ENCODE results near the gene SRP54.

SRP54 gene

DNA sequence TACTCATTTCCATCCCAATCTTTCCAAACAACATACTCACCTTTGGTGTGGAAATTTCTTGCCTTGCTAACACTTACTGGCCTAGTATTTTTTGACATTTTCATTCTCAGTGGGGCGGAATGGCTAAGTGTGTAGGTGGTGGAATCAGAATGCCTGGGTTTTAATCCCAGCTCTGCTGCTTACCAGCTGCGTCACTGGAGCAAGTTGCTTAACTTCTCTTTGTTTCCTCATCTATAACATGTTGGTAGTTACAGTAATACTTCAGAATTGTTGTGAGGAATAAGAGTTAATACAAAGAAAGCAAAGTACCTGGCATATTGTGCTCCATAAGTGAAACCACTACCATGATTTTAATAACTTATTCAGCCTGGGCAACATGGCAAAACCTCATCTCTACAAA, 60.3 kb downstream of the SRP54 start:
- Histone ChIP-seq H3K9ac (ENCODE audit: low read length) (no peak overlapping the region), H2AFZ (ENCODE audit: insufficient read depth, low read length, poor library complexity) (no peak overlapping the region), H3K9me3 (ENCODE audit: insufficient read depth, low read depth, low read length) (no peaks in the 10 kb centered on the region), H2BK120ac (ENCODE audit: insufficient read depth, low read length, poor library complexity) (no peak overlapping the region), H4K12ac (ENCODE audit: low read depth, low read length) (no peak overlapping the region), H2BK12ac (ENCODE audit: low read length) (no peak overlapping the region), H3K27ac (ENCODE audit: low read depth, low read length) (no peak overlapping the region), H3K79me2 (ENCODE audit: control insufficient read depth, insufficient read depth, low read length, poor library complexity) (peaks cover 7% of the 10 kb centered on the region), H2BK5ac (ENCODE audit: low read depth, low read length, poor library complexity) (no peak overlapping the region), H3K4ac (ENCODE audit: low read depth, low read length) (no peak overlapping the region), H3K79me1 (ENCODE audit: low read length) (peaks cover 10% of the 10 kb centered on the region), H3K4me1 (ENCODE audit: control insufficient read depth in 1 of 2, insufficient read depth in 2 of 2, low read length in 2 of 2) (peaks cover 0 to 1% of the 10 kb centered on the region in 2 experiments), H3K27me3 (ENCODE audit: insufficient read depth, low read length) (no peaks in the 10 kb centered on the region), H3K4me3 (ENCODE audit: low read depth, low read length) (no peak overlapping the region), H3K36me3 (ENCODE audit: control insufficient read depth in 1 of 2, insufficient read depth in 2 of 2, low read length in 2 of 2) (no peaks in the 10 kb centered on the region), H3K14ac (ENCODE audit: low read length) (no peak overlapping the region), H3K4me2 (ENCODE audit: low read length) (no peak overlapping the region), H4K91ac (ENCODE audit: low read depth, low read length) (no peak overlapping the region), H3K18ac (ENCODE audit: low read length) (no peak overlapping the region), H3K23ac (ENCODE audit: low read length) (no peak overlapping the region), H2AK5ac (ENCODE audit: low read length) (no peak overlapping the region), H4K8ac (ENCODE audit: low read depth, low read length) (no peak overlapping the region)
- WGBS (ENCODE audit: extremely low coverage, insufficient coverage, insufficient read length): no CpG with 5 or more reads among the region's 2 CpGs
- peak in 1 of 2 donors; percentile 22 for DNase-seq

DNA sequence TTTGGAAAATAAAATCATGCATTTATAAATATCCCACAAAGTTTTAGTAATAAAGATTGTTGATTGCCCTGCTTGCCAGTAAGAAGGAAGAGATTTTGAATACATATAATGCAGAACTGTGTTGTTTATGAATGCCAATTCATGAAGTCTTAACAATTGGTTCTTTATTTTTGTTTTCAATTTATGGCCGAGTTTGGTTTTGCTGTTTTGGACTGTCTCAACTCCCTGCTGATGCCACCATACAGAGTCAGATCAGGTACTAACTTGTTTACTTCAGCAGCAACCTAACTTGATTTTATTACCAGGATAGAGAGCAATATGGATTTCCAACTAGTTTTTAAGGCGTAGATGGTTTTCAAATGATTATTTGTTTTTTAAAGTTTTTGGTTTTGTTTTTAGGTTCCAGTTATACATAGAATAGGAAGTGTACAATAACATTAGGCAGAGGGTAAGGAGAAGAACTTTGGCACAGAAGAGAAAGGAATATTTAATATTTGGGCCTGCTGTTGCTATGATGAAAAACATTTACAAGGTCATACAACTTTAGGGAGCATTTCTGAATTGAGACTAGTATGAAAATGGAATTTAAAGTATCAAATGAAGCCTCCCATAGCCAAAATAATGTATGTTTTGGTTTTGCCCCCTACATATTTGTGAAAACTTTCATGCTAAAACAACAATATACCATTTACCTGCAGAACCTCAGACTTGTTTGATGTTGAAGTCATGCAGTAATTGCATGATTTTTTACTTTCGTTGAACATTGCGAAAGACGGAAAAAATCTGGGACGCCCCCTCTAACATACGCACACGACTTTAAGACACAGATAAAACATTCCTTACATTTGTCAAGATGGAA, 62.4 kb downstream of the SRP54 start:
- Histone ChIP-seq H2AFZ (ENCODE audit: insufficient read depth, low read length, poor library complexity) (peak overlapping the region; percentile 73), H2BK120ac (ENCODE audit: insufficient read depth, low read length, poor library complexity) (no peak overlapping the region), H3K18ac (ENCODE audit: low read length) (no peak overlapping the region), H2BK5ac (ENCODE audit: low read depth, low read length, poor library complexity) (no peak overlapping the region), H2AK5ac (ENCODE audit: low read length) (no peak overlapping the region), H3K4me2 (ENCODE audit: low read length) (peak overlapping the region; percentile 90), H3K79me1 (ENCODE audit: low read length) (peaks cover 10% of the 10 kb centered on the region), H3K27ac (ENCODE audit: low read depth, low read length) (peak overlapping the region; percentile 60), H3K14ac (ENCODE audit: low read length) (no peak overlapping the region), H3K23ac (ENCODE audit: low read length) (no peak overlapping the region), H4K12ac (ENCODE audit: low read depth, low read length) (no peak overlapping the region), H3K27me3 (ENCODE audit: insufficient read depth, low read length) (no peaks in the 10 kb centered on the region), H2BK12ac (ENCODE audit: low read length) (no peak overlapping the region), H4K8ac (ENCODE audit: low read depth, low read length) (peak overlapping the region; percentile 33), H3K9ac (ENCODE audit: low read length) (no peak overlapping the region), H4K91ac (ENCODE audit: low read depth, low read length) (no peak overlapping the region), H3K79me2 (ENCODE audit: control insufficient read depth, insufficient read depth, low read length, poor library complexity) (peaks cover 7% of the 10 kb centered on the region), H3K36me3 (ENCODE audit: control insufficient read depth in 1 of 2, insufficient read depth in 2 of 2, low read length in 2 of 2) (peaks cover 3 to 5% of the 10 kb centered on the region in 2 experiments), H3K4me3 (ENCODE audit: low read depth, low read length) (no peak overlapping the region), H3K4ac (ENCODE audit: low read depth, low read length) (no peak overlapping the region), H3K4me1 (ENCODE audit: control insufficient read depth in 1 of 2, insufficient read depth in 2 of 2, low read length in 2 of 2) (peaks cover 0 to 1% of the 10 kb centered on the region in 2 experiments), H3K9me3 (ENCODE audit: insufficient read depth, low read depth, low read length) (no peaks in the 10 kb centered on the region)
- WGBS (ENCODE audit: extremely low coverage, insufficient coverage, insufficient read length): 100% methylated on average over 1 of the region's 8 CpGs
- peak; percentile 68 to 90 for DNase-seq

DNA sequence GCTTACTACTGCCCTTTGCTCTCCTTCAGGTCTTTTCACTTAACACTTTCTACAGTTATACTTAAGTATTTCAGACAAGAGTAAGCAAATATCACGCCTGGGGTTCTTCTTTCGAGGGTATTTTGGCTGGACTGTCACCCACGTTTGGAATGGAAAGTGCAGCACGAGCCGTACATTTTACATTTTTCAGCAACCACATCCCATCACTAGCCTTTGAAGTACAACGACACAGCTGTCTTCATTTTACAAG, 62.9 kb downstream of the SRP54 start:
- no peak overlapping the region for H3K23ac ChIP-seq (ENCODE audit: low read length)
- H3K9ac ChIP-seq (ENCODE audit: low read length): peak overlapping the region; percentile 65
- peaks cover 0 to 1% of the 10 kb centered on the region in 2 experiments for H3K4me1 ChIP-seq (ENCODE audit: control insufficient read depth in 1 of 2, insufficient read depth in 2 of 2, low read length in 2 of 2)
- H3K79me2 ChIP-seq (ENCODE audit: control insufficient read depth, insufficient read depth, low read length, poor library complexity): peaks cover 7% of the 10 kb centered on the region
- H4K91ac ChIP-seq (ENCODE audit: low read depth, low read length): no peak overlapping the region
- H3K14ac ChIP-seq (ENCODE audit: low read length): peak overlapping the region; percentile 29
- H2BK12ac ChIP-seq (ENCODE audit: low read length): no peak overlapping the region
- H4K12ac ChIP-seq (ENCODE audit: low read depth, low read length): no peak overlapping the region
- peaks cover 10% of the 10 kb centered on the region for H3K79me1 ChIP-seq (ENCODE audit: low read length)
- H2BK120ac ChIP-seq (ENCODE audit: insufficient read depth, low read length, poor library complexity): peak overlapping the region; percentile 47
- H3K18ac ChIP-seq (ENCODE audit: low read length): peak overlapping the region; percentile 28
- peak overlapping the region; percentile 66 for H4K8ac ChIP-seq (ENCODE audit: low read depth, low read length)
- H2AFZ ChIP-seq (ENCODE audit: insufficient read depth, low read length, poor library complexity): peak overlapping the region; percentile 73
- WGBS (ENCODE audit: extremely low coverage, insufficient coverage, insufficient read length): no CpG with 5 or more reads among the region's 6 CpGs
- peak overlapping the region; percentile 18 for H2BK5ac ChIP-seq (ENCODE audit: low read depth, low read length, poor library complexity)
- peak overlapping the region; percentile 60 for H3K27ac ChIP-seq (ENCODE audit: low read depth, low read length)
- H3K9me3 ChIP-seq (ENCODE audit: insufficient read depth, low read depth, low read length): no peaks in the 10 kb centered on the region
- H3K4ac ChIP-seq (ENCODE audit: low read depth, low read length): no peak overlapping the region
- DNase-seq: no peak
- H3K4me3 ChIP-seq (ENCODE audit: low read depth, low read length): peak overlapping the region; percentile 90
- H3K27me3 ChIP-seq (ENCODE audit: insufficient read depth, low read length): no peaks in the 10 kb centered on the region
- peaks cover 3 to 5% of the 10 kb centered on the region in 2 experiments for H3K36me3 ChIP-seq (ENCODE audit: control insufficient read depth in 1 of 2, insufficient read depth in 2 of 2, low read length in 2 of 2)
- H3K4me2 ChIP-seq (ENCODE audit: low read length): peak overlapping the region; percentile 90
- no peak overlapping the region for H2AK5ac ChIP-seq (ENCODE audit: low read length)

DNA sequence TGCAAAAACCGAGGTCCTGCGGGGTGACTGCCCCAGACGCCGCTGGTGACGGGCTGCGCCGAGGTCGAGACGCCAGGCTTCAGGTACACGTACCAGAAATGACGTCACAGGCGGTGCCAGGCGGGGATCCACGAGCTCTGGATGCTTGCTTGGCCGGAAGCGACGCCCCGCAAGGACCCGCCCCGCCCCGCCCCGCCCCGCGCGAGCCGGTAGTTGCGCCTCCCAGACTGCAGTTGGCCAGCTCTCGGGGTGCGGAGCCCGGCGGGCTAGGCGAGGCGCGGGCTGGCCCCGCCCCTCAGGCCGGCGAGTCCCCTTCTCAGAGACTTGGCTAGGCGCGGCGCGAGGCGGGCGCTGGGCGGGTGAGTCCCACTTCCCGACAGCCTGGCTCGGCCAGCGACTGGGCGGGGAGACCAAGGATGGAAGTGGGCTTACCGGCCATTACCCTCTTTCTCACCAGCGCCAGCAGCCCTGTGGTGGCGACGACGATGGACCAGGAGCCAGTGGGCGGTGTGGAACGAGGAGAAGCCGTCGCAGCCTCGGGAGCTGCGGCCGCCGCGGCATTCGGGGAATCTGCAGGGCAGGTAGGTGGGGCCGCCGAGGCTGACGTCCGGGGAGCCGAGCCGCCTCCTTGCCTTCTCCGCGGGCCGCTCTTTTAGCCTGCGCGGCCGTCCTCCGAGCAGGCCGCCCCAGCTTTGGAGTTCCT, 63.4 kb downstream of the SRP54 start, which contains the start of gene FAM177A1:
Gene FAM177A1, plus strand, starts transcription at position 225 of the 703 bp plus-strand sequence. Its CDS starts 192 bp downstream, at position 417.
- DNase-seq: peak; percentile 99
- H4K91ac ChIP-seq (ENCODE audit: low read depth, low read length): peak within 1 kb of the TSS; percentile 70
- peak within 1 kb of the TSS; percentile 82 for H2AFZ ChIP-seq (ENCODE audit: insufficient read depth, low read length, poor library complexity)
- H3K27me3 ChIP-seq (ENCODE audit: insufficient read depth, low read length): no peaks in the 10 kb centered on the region
- H2BK12ac ChIP-seq (ENCODE audit: low read length): no peak within 1 kb of the TSS
- peaks cover 5% of the 10 kb centered on the region in 2 experiments for H3K36me3 ChIP-seq (ENCODE audit: control insufficient read depth in 1 of 2, insufficient read depth in 2 of 2, low read length in 2 of 2)
- H2BK120ac ChIP-seq (ENCODE audit: insufficient read depth, low read length, poor library complexity): peak within 1 kb of the TSS; percentile 47
- peak within 1 kb of the TSS; percentile 79 for H3K14ac ChIP-seq (ENCODE audit: low read length)
- H3K4me3 ChIP-seq (ENCODE audit: low read depth, low read length): peak within 1 kb of the TSS; percentile 90
- peak within 1 kb of the TSS; percentile 25 for H3K4ac ChIP-seq (ENCODE audit: low read depth, low read length)
- peak within 1 kb of the TSS; percentile 67 for H2BK5ac ChIP-seq (ENCODE audit: low read depth, low read length, poor library complexity)
- H2AK5ac ChIP-seq (ENCODE audit: low read length): peak within 1 kb of the TSS; percentile 65
- H3K9me3 ChIP-seq (ENCODE audit: insufficient read depth, low read depth, low read length): no peaks in the 10 kb centered on the region
- no CpG with 5 or more reads among the region's 77 CpGs for WGBS (ENCODE audit: extremely low coverage, insufficient coverage, insufficient read length)
- peaks cover 7% of the 10 kb centered on the region for H3K79me2 ChIP-seq (ENCODE audit: control insufficient read depth, insufficient read depth, low read length, poor library complexity)
- no peak within 1 kb of the TSS for H3K23ac ChIP-seq (ENCODE audit: low read length)
- peak within 1 kb of the TSS; percentile 47 for H4K12ac ChIP-seq (ENCODE audit: low read depth, low read length)
- peaks cover 10% of the 10 kb centered on the region for H3K79me1 ChIP-seq (ENCODE audit: low read length)
- H3K4me2 ChIP-seq (ENCODE audit: low read length): peak within 1 kb of the TSS; percentile 90
- H3K27ac ChIP-seq (ENCODE audit: low read depth, low read length): peak within 1 kb of the TSS; percentile 90
- peak within 1 kb of the TSS; percentile 67 for H3K9ac ChIP-seq (ENCODE audit: low read length)
- peak within 1 kb of the TSS; percentile 64 for H3K18ac ChIP-seq (ENCODE audit: low read length)
- peak within 1 kb of the TSS; percentile 79 for H4K8ac ChIP-seq (ENCODE audit: low read depth, low read length)
- H3K4me1 ChIP-seq (ENCODE audit: control insufficient read depth in 1 of 2, insufficient read depth in 2 of 2, low read length in 2 of 2): peaks cover 0 to 1% of the 10 kb centered on the region in 2 experiments

All from trophoblast cell (in vitro differentiated cells and primary cell).